ENCODE data around the gene SMIM32. TPM values are rescaled to one million over a fixed set of nuclear protein-coding genes. Genes with fewer than 3 reads are reported as not detected.

The SMIM32 gene
- total RNA-seq, 1 experiment from 2014 or later: not detected

GRCh38 chr5:136225796-136226195 lies 32.8 kb upstream of the SMIM32 start:
- ChIA-PET POLR2A (ENCODE audit: unreplicated experiment) (no interaction called here), CTCF (no interaction called here)
- H3K27ac ChIP-seq: no peak overlapping the region
- no peaks in the 10 kb centered on the region for H3K9me2 ChIP-seq (ENCODE audit: insufficient read depth)
- DNase-seq: no peak
- H2AFZ ChIP-seq: no peak overlapping the region
- TF ChIP-seq EZH2 (IDR thresholded peaks at IDR 0.05; ENCODE audit: low read depth) (no peak), CTCF (conservative IDR thresholded peaks at IDR 0.05) (no peak)
- H3F3A ChIP-seq (ENCODE audit: insufficient read depth, low read depth): no peaks in the 10 kb centered on the region; the same call in 1 of the 2 replicates
- 0 out of 2 replicates have a peak, but pooled peaks cover 9% of the 10 kb centered on the region for H3K27me3 ChIP-seq (ENCODE audit: insufficient read depth, low read depth)
- no peaks in the 10 kb centered on the region for H3K9me3 ChIP-seq (ENCODE audit: insufficient read depth, low read depth)
- no peaks in the 10 kb centered on the region for H3K36me3 ChIP-seq (ENCODE audit: low read depth)
- no peak overlapping the region for H3K4me2 ChIP-seq
- H3K4me1 ChIP-seq (replicated peaks; ENCODE audit: insufficient read depth): peaks cover 7% of the 10 kb centered on the region; the same call in 1 of the 2 replicates
- H3K79me2 ChIP-seq (ENCODE audit: low read depth): no peaks in the 10 kb centered on the region
- H3K4me3 ChIP-seq: no peak overlapping the region
- no TSS peak for BruUV-seq (replicated peaks)
- intact Hi-C loops (cut with micrococcal nuclease; ENCODE audit: unreplicated experiment): no loop called here
- H4K20me1 ChIP-seq (ENCODE audit: insufficient read depth): no peaks in the 10 kb centered on the region

GRCh38 chr5:136222580-136223235 lies 29.7 kb upstream of the SMIM32 start:
- CTCF ChIA-PET: no interaction called here
- Histone ChIP-seq H3K79me2 (ENCODE audit: low read depth) (no peaks in the 10 kb centered on the region), H3K9me2 (ENCODE audit: insufficient read depth) (no peaks in the 10 kb centered on the region), H3K27me3 (ENCODE audit: insufficient read depth, low read depth) (0 out of 2 replicates have a peak, but pooled peaks cover 1% of the 10 kb centered on the region), H4K20me1 (ENCODE audit: insufficient read depth) (no peaks in the 10 kb centered on the region), H3K4me2 (0 out of 2 replicates have a peak overlapping the region, but pooled peaks have one; percentile 16), H3K27ac (no peak overlapping the region), H3K9me3 (ENCODE audit: insufficient read depth, low read depth) (0 out of 2 replicates have a peak, but pooled peaks cover 3% of the 10 kb centered on the region), H2AFZ (no peak overlapping the region), H3F3A (ENCODE audit: insufficient read depth, low read depth) (no peaks in the 10 kb centered on the region; the same call in 1 of the 2 replicates), H3K36me3 (ENCODE audit: low read depth) (no peaks in the 10 kb centered on the region), H3K4me3 (no peak overlapping the region), H3K4me1 (replicated peaks; ENCODE audit: insufficient read depth) (peaks cover 7% of the 10 kb centered on the region; the same call in 1 of the 2 replicates)
- intact Hi-C loops (cut with micrococcal nuclease; ENCODE audit: unreplicated experiment): no loop called here
- POLR2A ChIA-PET (ENCODE audit: unreplicated experiment): interaction anchor here (0.6 kb wide), 1 partner anchor 331 kb away, joined by 3 read pairs; no protein-coding TSS in a partner anchor
- BruUV-seq (replicated peaks): no TSS peak
- DNase-seq: peak in 1 of 2 experiments; percentile 57
- TF ChIP-seq CTCF (conservative IDR thresholded peaks at IDR 0.05): no peak
- TF ChIP-seq EZH2 (IDR thresholded peaks at IDR 0.05; ENCODE audit: low read depth): no peak

GRCh38 chr5:136221340-136221739 lies 28.4 kb upstream of the SMIM32 start:
- Histone ChIP-seq H3K27me3 (ENCODE audit: insufficient read depth, low read depth) (no peaks in the 10 kb centered on the region), H2AFZ (no peak overlapping the region), H3K36me3 (ENCODE audit: low read depth) (no peaks in the 10 kb centered on the region), H3K27ac (no peak overlapping the region), H3K79me2 (ENCODE audit: low read depth) (no peaks in the 10 kb centered on the region), H3F3A (ENCODE audit: insufficient read depth, low read depth) (no peaks in the 10 kb centered on the region; the same call in 1 of the 2 replicates), H3K4me2 (no peak overlapping the region), H4K20me1 (ENCODE audit: insufficient read depth) (no peaks in the 10 kb centered on the region), H3K9me3 (ENCODE audit: insufficient read depth, low read depth) (0 out of 2 replicates have a peak, but pooled peaks cover 3% of the 10 kb centered on the region), H3K9me2 (ENCODE audit: insufficient read depth) (no peaks in the 10 kb centered on the region), H3K4me3 (no peak overlapping the region), H3K4me1 (replicated peaks; ENCODE audit: insufficient read depth) (peaks cover 7% of the 10 kb centered on the region; the same call in 1 of the 2 replicates)
- DNase-seq: no peak
- TF ChIP-seq CTCF (conservative IDR thresholded peaks at IDR 0.05): no peak
- TF ChIP-seq EZH2 (IDR thresholded peaks at IDR 0.05; ENCODE audit: low read depth): no peak
- no TSS peak for BruUV-seq (replicated peaks)
- intact Hi-C loops (cut with micrococcal nuclease; ENCODE audit: unreplicated experiment): no loop called here
- ChIA-PET CTCF (no interaction called here), POLR2A (ENCODE audit: unreplicated experiment) (no interaction called here)
